HUES6 (cell line): ENCODE measurements around the gene SLC39A11.
"Not testable (repeated sequence)": the region's sequence is repeated elsewhere in the genome, so short reads cannot be mapped to it uniquely, and the experiment has no call there.

Experiments used
- H3K27ac ChIP-seq: 2 replicates; pipeline ENCODE4 v1.7.0; 2013; ENCODE audit warnings: low read depth, mild to moderate bottlenecking, low read length, inconsistent platforms
- H3K27me3 ChIP-seq: 2 replicates; pipeline ENCODE4 v1.6.1; 2013; ENCODE audit warnings: low read length; ENCODE audit not compliant: control insufficient read depth, insufficient read depth
- H3K36me3 ChIP-seq: 2 replicates; pipeline ENCODE4 v1.6.1; 2013; ENCODE audit warnings: low read length; ENCODE audit not compliant: control insufficient read depth, insufficient read depth
- H3K4me1 ChIP-seq: 2 replicates; pipeline ENCODE4 v1.6.1; 2013; ENCODE audit warnings: low read length; ENCODE audit not compliant: control insufficient read depth, insufficient read depth
- H3K4me3 ChIP-seq: 2 replicates; pipeline ENCODE4 v1.5.1; 2013; ENCODE audit warnings: low read depth, low read length
- H3K9ac ChIP-seq: one replicate; pipeline ENCODE4 v1.6.1; 2013; ENCODE audit warnings: mild to moderate bottlenecking, low read length
- H3K9me3 ChIP-seq: 2 replicates; pipeline ENCODE4 v1.6.1; 2013; ENCODE audit warnings: low read depth, low read length; ENCODE audit not compliant: control insufficient read depth, insufficient read depth

Gene SLC39A11

GRCh38 chr17:73060721-73061120 lies 31.8 kb downstream of the SLC39A11 start:
- no peaks in the 10 kb centered on the region for H3K36me3 ChIP-seq
- H3K27ac ChIP-seq: no peak overlapping the region
- H3K4me3 ChIP-seq: no peak overlapping the region
- no peaks in the 10 kb centered on the region for H3K9me3 ChIP-seq
- no peak overlapping the region for H3K9ac ChIP-seq
- no peaks in the 10 kb centered on the region for H3K27me3 ChIP-seq
- no peaks in the 10 kb centered on the region for H3K4me1 ChIP-seq

- H3K9ac ChIP-seq, H3K4me3 ChIP-seq, H3K27me3 ChIP-seq, H3K9me3 ChIP-seq, H3K4me1 ChIP-seq, H3K27ac ChIP-seq, H3K36me3 ChIP-seq: not testable (repeated sequence)
Measured at GRCh38 chr17:73059713-73060112, 32.8 kb downstream of the SLC39A11 start.

- Histone ChIP-seq H3K27ac (no peak overlapping the region), H3K4me3 (no peak overlapping the region), H3K4me1 (no peaks in the 10 kb centered on the region), H3K9me3 (no peaks in the 10 kb centered on the region), H3K36me3 (no peaks in the 10 kb centered on the region), H3K27me3 (no peaks in the 10 kb centered on the region), H3K9ac (no peak overlapping the region)
Measured at GRCh38 chr17:73058022-73058421, 34.5 kb downstream of the SLC39A11 start.

GRCh38 chr17:73057196-73057595 lies 35.3 kb downstream of the SLC39A11 start:
- no peak overlapping the region for H3K27ac ChIP-seq
- H3K9me3 ChIP-seq: no peaks in the 10 kb centered on the region
- no peaks in the 10 kb centered on the region for H3K27me3 ChIP-seq
- H3K36me3 ChIP-seq: no peaks in the 10 kb centered on the region
- no peaks in the 10 kb centered on the region for H3K4me1 ChIP-seq
- H3K9ac ChIP-seq: no peak overlapping the region
- H3K4me3 ChIP-seq: no peak overlapping the region

DNA sequence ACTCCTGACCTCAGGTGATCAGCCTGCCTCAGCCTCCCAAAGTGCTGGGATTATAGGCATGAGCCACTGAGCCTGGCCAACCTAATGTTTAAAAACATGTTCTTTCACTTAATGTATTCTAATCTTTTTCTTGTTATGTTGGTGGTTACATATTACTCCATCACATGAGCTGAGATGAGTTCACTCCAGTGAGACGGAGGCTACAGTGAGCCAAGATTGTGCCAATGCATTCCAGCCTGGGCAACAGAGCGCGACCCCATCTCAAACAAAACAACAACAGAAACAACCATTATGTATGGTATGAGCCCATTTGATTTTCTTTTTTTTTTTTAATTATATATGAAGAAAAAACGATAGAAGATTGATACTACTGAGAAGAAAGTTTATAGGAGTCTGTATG lies 39.6 kb downstream of the SLC39A11 start:
- Histone ChIP-seq H3K9ac (no peak overlapping the region), H3K27me3 (no peaks in the 10 kb centered on the region), H3K36me3 (no peaks in the 10 kb centered on the region), H3K4me1 (no peaks in the 10 kb centered on the region), H3K4me3 (no peak overlapping the region), H3K9me3 (no peaks in the 10 kb centered on the region), H3K27ac (no peak overlapping the region)

- Histone ChIP-seq H3K9ac (no peak overlapping the region), H3K4me3 (no peak overlapping the region), H3K27ac (no peak overlapping the region), H3K36me3 (no peaks in the 10 kb centered on the region), H3K9me3 (no peaks in the 10 kb centered on the region), H3K27me3 (no peaks in the 10 kb centered on the region), H3K4me1 (no peaks in the 10 kb centered on the region)
Measured at GRCh38 chr17:73050797-73051196, 41.7 kb downstream of the SLC39A11 start.

DNA sequence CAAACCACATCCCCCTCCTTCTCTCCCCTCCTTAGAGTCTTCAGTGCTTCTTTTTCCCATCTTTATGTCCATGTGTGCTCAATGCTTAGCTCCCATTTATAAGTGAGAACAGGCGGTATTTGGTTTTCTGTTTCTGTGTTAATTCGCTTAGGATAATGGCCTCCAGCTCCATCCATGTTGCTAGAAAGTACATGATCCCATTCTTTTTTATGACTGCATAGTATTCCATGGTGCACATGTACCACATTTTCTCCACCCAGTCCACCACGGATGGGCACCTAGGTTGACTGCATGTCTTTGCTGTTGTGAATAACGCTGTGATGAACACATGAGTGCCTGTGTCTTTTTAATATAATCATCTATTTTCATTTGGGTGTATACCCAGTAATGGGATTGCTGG lies 44.3 kb downstream of the SLC39A11 start:
- H3K9me3 ChIP-seq: no peaks in the 10 kb centered on the region
- H3K27ac ChIP-seq: no peak overlapping the region
- no peak overlapping the region for H3K9ac ChIP-seq
- no peaks in the 10 kb centered on the region for H3K36me3 ChIP-seq
- no peaks in the 10 kb centered on the region for H3K4me1 ChIP-seq
- H3K27me3 ChIP-seq: no peaks in the 10 kb centered on the region
- no peak overlapping the region for H3K4me3 ChIP-seq

- no peak overlapping the region for H3K27ac ChIP-seq
- H3K9me3 ChIP-seq: no peaks in the 10 kb centered on the region
- no peak overlapping the region for H3K9ac ChIP-seq
- H3K27me3 ChIP-seq: no peaks in the 10 kb centered on the region
- no peaks in the 10 kb centered on the region for H3K36me3 ChIP-seq
- H3K4me3 ChIP-seq: no peak overlapping the region
- H3K4me1 ChIP-seq: no peaks in the 10 kb centered on the region
Measured at GRCh38 chr17:73045724-73046123, 46.8 kb downstream of the SLC39A11 start.

DNA sequence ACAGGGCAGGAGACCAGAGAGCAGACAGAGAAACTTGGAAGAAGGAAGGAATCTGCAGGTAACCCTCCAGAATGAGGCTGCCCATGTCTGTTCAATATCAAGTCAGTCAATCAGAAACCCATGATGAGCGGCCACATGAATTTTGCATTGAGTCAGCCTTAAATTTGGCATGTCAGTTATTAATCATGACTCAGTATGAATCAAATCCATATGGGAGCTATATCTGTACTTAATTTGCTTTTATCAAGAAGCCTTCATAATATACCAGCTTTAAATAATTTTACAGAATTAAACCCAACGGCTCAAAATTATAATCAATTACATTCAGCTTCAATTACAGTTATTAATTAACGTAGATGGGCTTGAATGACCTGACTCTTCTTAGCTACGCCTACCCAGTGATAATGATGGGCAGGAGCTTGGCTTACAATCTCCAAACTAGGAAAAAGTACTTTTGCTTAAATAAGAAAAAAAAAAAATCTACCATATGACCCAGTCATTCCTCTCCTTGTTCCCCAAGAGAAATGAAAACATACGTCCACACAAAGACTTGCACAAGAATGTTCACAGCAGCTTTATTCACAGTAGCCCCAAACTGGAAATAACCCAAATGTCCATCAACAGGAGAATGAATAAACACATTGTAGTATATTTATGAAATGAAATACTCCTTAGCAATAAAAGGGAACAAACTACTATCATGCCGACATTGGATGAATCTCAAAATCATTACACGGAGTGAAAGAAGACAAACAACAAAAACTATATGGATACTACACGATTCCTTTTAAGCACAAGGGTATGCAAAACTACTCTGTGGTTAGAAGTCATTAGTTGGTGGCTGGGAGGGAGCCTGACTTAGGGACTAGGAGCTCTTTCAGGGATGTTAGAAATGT lies 48.6 kb downstream of the SLC39A11 start:
- H3K9ac ChIP-seq: no peak overlapping the region
- no peaks in the 10 kb centered on the region for H3K9me3 ChIP-seq
- no peaks in the 10 kb centered on the region for H3K36me3 ChIP-seq
- no peaks in the 10 kb centered on the region for H3K4me1 ChIP-seq
- no peak overlapping the region for H3K4me3 ChIP-seq
- no peak overlapping the region for H3K27ac ChIP-seq
- H3K27me3 ChIP-seq: no peaks in the 10 kb centered on the region

- no peaks in the 10 kb centered on the region for H3K36me3 ChIP-seq
- no peaks in the 10 kb centered on the region for H3K27me3 ChIP-seq
- no peaks in the 10 kb centered on the region for H3K4me1 ChIP-seq
- no peaks in the 10 kb centered on the region for H3K9me3 ChIP-seq
- H3K4me3 ChIP-seq: no peak overlapping the region
- H3K27ac ChIP-seq: no peak overlapping the region
- H3K9ac ChIP-seq: no peak overlapping the region
Measured at GRCh38 chr17:73042809-73043685, 49.4 kb downstream of the SLC39A11 start.

GRCh38 chr17:73042225-73042624 lies 50.3 kb downstream of the SLC39A11 start:
- H3K9me3 ChIP-seq: no peaks in the 10 kb centered on the region
- no peaks in the 10 kb centered on the region for H3K27me3 ChIP-seq
- H3K36me3 ChIP-seq: no peaks in the 10 kb centered on the region
- H3K27ac ChIP-seq: no peak overlapping the region
- H3K4me3 ChIP-seq: no peak overlapping the region
- H3K4me1 ChIP-seq: no peaks in the 10 kb centered on the region
- H3K9ac ChIP-seq: no peak overlapping the region
